ENCODE measurements around the gene CCDC47. TPM values are rescaled to one million over a fixed set of nuclear protein-coding genes. Genes with fewer than 3 reads are reported as not detected.

Gene CCDC47
- polyA plus RNA-seq, 3 donors from 2014 or later = 21.1 to 50.1 (median 43.3) TPM

GRCh38 chr17:63774141-63774968, 958 bp upstream of the CCDC47 start, which contains the start of gene DDX42:
Gene DDX42 (plus strand): TSS chr17:63774170. CDS start chr17:63787050, 12,880 bp downstream.
- peaks cover 50 to 78% of the 10 kb centered on the region in 2 donors for H3K4me1 Mint-ChIP-seq
- H3K4me3 Mint-ChIP-seq = peak within 1 kb of the TSS; percentile 90 to 100 (median 96)
- DNase-seq = no peak

GRCh38 chr17:63772801-63773271, 561 bp downstream of the CCDC47 start:
- no peaks in the 10 kb centered on the region for H3K36me3 Mint-ChIP-seq
- H3K4me1 Mint-ChIP-seq = peaks cover 50 to 67% of the 10 kb centered on the region in 2 donors
- no peaks in the 10 kb centered on the region for H3K9me3 Mint-ChIP-seq
- peaks cover 10 to 19% (median 14%) of the 10 kb centered on the region in 3 donors for H3K27me3 Mint-ChIP-seq (ENCODE audit: low read depth in 3 of 3)
- no peak for DNase-seq
- H3K27ac Mint-ChIP-seq = peak overlapping the region; percentile 96 to 100 (median 99)
- peak overlapping the region; percentile 90 to 100 (median 96) for H3K4me3 Mint-ChIP-seq

More at GRCh38 chr17:63774141-63774968, 958 bp upstream of the CCDC47 start, which contains the start of gene DDX42:
- H3K27me3 Mint-ChIP-seq (ENCODE audit: low read depth in 3 of 3) = peaks cover 10 to 19% (median 14%) of the 10 kb centered on the region in 3 donors
- H3K9me3 Mint-ChIP-seq = no peaks in the 10 kb centered on the region
- H3K27ac Mint-ChIP-seq = peak within 1 kb of the TSS; percentile 96 to 100 (median 99)
- H3K36me3 Mint-ChIP-seq = peaks cover 0 to under 1% (median 0%) of the 10 kb centered on the region in 3 donors

GRCh38 chr17:63768433-63768832, 5.0 kb downstream of the CCDC47 start:
- Mint-ChIP-seq H3K4me3 (no peak overlapping the region), H3K4me1 (peaks cover 30 to 55% of the 10 kb centered on the region in 2 donors), H3K27ac (no peak overlapping the region), H3K36me3 (peaks cover 4 to 10% (median 4%) of the 10 kb centered on the region in 3 donors), H3K9me3 (no peaks in the 10 kb centered on the region), H3K27me3 (ENCODE audit: low read depth in 3 of 3) (peaks cover under 1 to 6% (median 2%) of the 10 kb centered on the region in 3 donors)
- no peak for DNase-seq

GRCh38 chr17:63766754-63767153, 6.6 kb downstream of the CCDC47 start:
- peaks cover 10 to 13% (median 11%) of the 10 kb centered on the region in 3 donors for H3K36me3 Mint-ChIP-seq
- no peaks in the 10 kb centered on the region for H3K9me3 Mint-ChIP-seq
- no peak overlapping the region for H3K4me3 Mint-ChIP-seq
- peaks cover 17 to 45% of the 10 kb centered on the region in 2 donors for H3K4me1 Mint-ChIP-seq
- DNase-seq = no peak
- H3K27ac Mint-ChIP-seq = peak overlapping the region in 1 of 6 donors; percentile 1
- no peaks in the 10 kb centered on the region for H3K27me3 Mint-ChIP-seq (ENCODE audit: low read depth in 3 of 3)

- no peak overlapping the region for H3K27ac Mint-ChIP-seq
- DNase-seq = no peak
- H3K9me3 Mint-ChIP-seq = no peaks in the 10 kb centered on the region
- H3K4me3 Mint-ChIP-seq = no peak overlapping the region
- no peaks in the 10 kb centered on the region for H3K27me3 Mint-ChIP-seq (ENCODE audit: low read depth in 3 of 3)
- H3K4me1 Mint-ChIP-seq = peaks cover 12 to 39% of the 10 kb centered on the region in 2 donors
- peaks cover 15 to 25% (median 16%) of the 10 kb centered on the region in 3 donors for H3K36me3 Mint-ChIP-seq
These were observed 8.7 kb downstream of the CCDC47 start for GRCh38 chr17:63764716-63765115.

GRCh38 chr17:63762161-63763078, 11.0 kb downstream of the CCDC47 start:
- H3K27ac Mint-ChIP-seq = peak overlapping the region in 3 of 6 donors; percentile 10 to 23 (median 12)
- no peaks in the 10 kb centered on the region for H3K9me3 Mint-ChIP-seq
- no peaks in the 10 kb centered on the region for H3K27me3 Mint-ChIP-seq (ENCODE audit: low read depth in 3 of 3)
- H3K4me1 Mint-ChIP-seq = peaks cover 7 to 31% of the 10 kb centered on the region in 2 donors
- DNase-seq = no peak
- no peak overlapping the region for H3K4me3 Mint-ChIP-seq
- H3K36me3 Mint-ChIP-seq = peaks cover 18 to 36% (median 21%) of the 10 kb centered on the region in 3 donors

GRCh38 chr17:63760771-63761539, 12.4 kb downstream of the CCDC47 start:
- Mint-ChIP-seq H3K27ac (peak overlapping the region in 1 of 6 donors; percentile 13), H3K4me1 (peaks cover 3 to 18% of the 10 kb centered on the region in 2 donors), H3K4me3 (no peak overlapping the region), H3K36me3 (peaks cover 27 to 45% (median 27%) of the 10 kb centered on the region in 3 donors), H3K9me3 (no peaks in the 10 kb centered on the region), H3K27me3 (ENCODE audit: low read depth in 3 of 3) (no peaks in the 10 kb centered on the region)
- no peak for DNase-seq

- Mint-ChIP-seq H3K9me3 (no peaks in the 10 kb centered on the region), H3K27me3 (ENCODE audit: low read depth in 3 of 3) (no peaks in the 10 kb centered on the region), H3K27ac (peak overlapping the region in 1 of 6 donors; percentile 31), H3K36me3 (peaks cover 24 to 40% (median 29%) of the 10 kb centered on the region in 3 donors), H3K4me3 (no peak overlapping the region), H3K4me1 (peaks cover 0 to 13% of the 10 kb centered on the region in 2 donors)
- no peak for DNase-seq
These were observed 15.0 kb downstream of the CCDC47 start for GRCh38 chr17:63758428-63758827.

- Mint-ChIP-seq H3K27me3 (ENCODE audit: low read depth in 3 of 3) (peaks cover 0 to 3% (median 0%) of the 10 kb centered on the region in 3 donors), H3K9me3 (no peaks in the 10 kb centered on the region), H3K27ac (no peak overlapping the region), H3K4me3 (no peak overlapping the region), H3K4me1 (peaks cover 9 to 10% of the 10 kb centered on the region in 2 donors), H3K36me3 (peaks cover 18 to 33% (median 26%) of the 10 kb centered on the region in 3 donors)
- DNase-seq = no peak
These were observed 19.4 kb downstream of the CCDC47 start for GRCh38 chr17:63754046-63754445.

- H3K27ac Mint-ChIP-seq = peak overlapping the region in 1 of 6 donors; percentile 39
- peaks cover 18 to 29% (median 29%) of the 10 kb centered on the region in 3 donors for H3K36me3 Mint-ChIP-seq
- peaks cover 9 to 10% of the 10 kb centered on the region in 2 donors for H3K4me1 Mint-ChIP-seq
- no peak overlapping the region for H3K4me3 Mint-ChIP-seq
- no peak for DNase-seq
- no peaks in the 10 kb centered on the region for H3K9me3 Mint-ChIP-seq
- peaks cover 0 to 3% (median 1%) of the 10 kb centered on the region in 3 donors for H3K27me3 Mint-ChIP-seq (ENCODE audit: low read depth in 3 of 3)
These were observed 20.2 kb downstream of the CCDC47 start for GRCh38 chr17:63753215-63753614.

GRCh38 chr17:63752707-63753106, 20.7 kb downstream of the CCDC47 start:
- no peak for DNase-seq
- Mint-ChIP-seq H3K4me1 (peaks cover 9 to 10% of the 10 kb centered on the region in 2 donors), H3K36me3 (peaks cover 19 to 25% (median 25%) of the 10 kb centered on the region in 3 donors), H3K9me3 (no peaks in the 10 kb centered on the region), H3K27ac (no peak overlapping the region), H3K4me3 (no peak overlapping the region), H3K27me3 (ENCODE audit: low read depth in 3 of 3) (peaks cover 0 to 3% (median 1%) of the 10 kb centered on the region in 3 donors)

- H3K9me3 Mint-ChIP-seq = no peaks in the 10 kb centered on the region
- H3K36me3 Mint-ChIP-seq = peaks cover 19 to 25% (median 25%) of the 10 kb centered on the region in 3 donors
- DNase-seq = peak in 1 of 3 donors; percentile 12
- peak overlapping the region; percentile 76 to 86 (median 80) for H3K27ac Mint-ChIP-seq
- H3K4me3 Mint-ChIP-seq = peak overlapping the region; percentile 14 to 73 (median 55)
- peaks cover 9 to 10% of the 10 kb centered on the region in 2 donors for H3K4me1 Mint-ChIP-seq
- peaks cover 0 to 3% (median 1%) of the 10 kb centered on the region in 3 donors for H3K27me3 Mint-ChIP-seq (ENCODE audit: low read depth in 3 of 3)
These were observed 21.6 kb downstream of the CCDC47 start for GRCh38 chr17:63751806-63752205.
